ENCODE measurements around the gene SEC14L3.

SEC14L3 gene

GRCh38 chr22:30424534-30425326, 47.1 kb downstream of the SEC14L3 start:
- ChIA-PET POLR2A (ENCODE audit: low non-redundant PET) (interaction anchor here (2.3 kb wide), 1 partner anchor 28 kb away, joined by 6 read pairs; the partner anchor contains the start of gene SEC14L2), CTCF (interaction anchor here (0.7 to 1.3 kb wide), 2 partner anchors 137 to 1903 kb away, joined by 3 to 5 read pairs; no protein-coding TSS in a partner anchor)
- peak overlapping the region; percentile 99 for H3K27ac ChIP-seq
- no peak for DNase-seq (ENCODE audit: low spot score)
- TF ChIP-seq CTCF (conservative IDR thresholded peaks at IDR 0.05; ENCODE audit: low read depth) = no peak

GRCh38 chr22:30423959-30424533, 47.8 kb downstream of the SEC14L3 start:
- H3K27ac ChIP-seq = peak overlapping the region; percentile 99
- DNase-seq (ENCODE audit: low spot score) = peak; percentile 95
- TF ChIP-seq CTCF (conservative IDR thresholded peaks at IDR 0.05; ENCODE audit: low read depth) = no peak
- ChIA-PET POLR2A (ENCODE audit: low non-redundant PET) (interaction anchor here (1.0 to 2.3 kb wide), 2 partner anchors 11 to 27 kb away, joined by 3 to 6 read pairs; partner anchors contain the start of gene SEC14L2), CTCF (interaction anchor here (0.7 to 1.3 kb wide), 2 partner anchors 136 to 1902 kb away, joined by 3 to 5 read pairs; no protein-coding TSS in a partner anchor)

DNA sequence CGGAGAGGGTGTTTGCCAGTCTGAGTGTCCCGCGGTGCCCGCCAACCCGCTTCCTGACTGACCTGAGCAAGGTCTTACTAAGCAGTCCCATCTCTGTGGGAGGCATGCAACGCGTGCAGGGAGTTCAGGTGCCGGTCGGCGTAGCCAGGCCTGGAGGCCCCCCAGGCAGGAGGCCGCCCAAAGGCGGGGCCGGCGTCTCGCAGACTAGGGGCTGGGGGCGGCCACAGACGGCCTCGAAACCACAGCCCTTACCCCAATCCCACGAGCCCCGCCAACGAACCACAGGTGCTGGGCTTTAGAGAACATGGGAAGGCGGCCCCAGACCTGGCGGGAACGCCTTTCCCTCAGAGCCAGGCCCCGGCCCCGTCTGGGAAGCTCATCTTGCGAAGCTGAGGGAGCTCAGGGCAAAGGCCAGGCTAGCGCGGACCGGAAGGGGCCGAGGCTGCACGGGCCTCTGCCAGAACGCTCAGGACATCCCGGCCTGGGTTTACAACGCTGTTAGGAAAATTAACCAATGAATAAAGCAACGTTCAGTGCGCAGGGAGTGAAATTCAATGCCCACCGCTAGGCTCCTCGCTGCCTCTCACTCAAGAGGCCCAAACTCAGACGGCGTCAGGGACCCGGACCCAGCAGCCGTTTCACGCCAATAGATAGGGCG, 48.4 kb downstream of the SEC14L3 start:
- peak; percentile 34 for DNase-seq (ENCODE audit: low spot score)
- peak overlapping the region; percentile 99 for H3K27ac ChIP-seq
- no peak for TF ChIP-seq CTCF (conservative IDR thresholded peaks at IDR 0.05; ENCODE audit: low read depth)
- CTCF ChIA-PET = interaction anchor here (1.3 kb wide), 1 partner anchor 136 kb away, joined by 5 read pairs; no protein-coding TSS in a partner anchor
- POLR2A ChIA-PET (ENCODE audit: low non-redundant PET) = interaction anchor here (1.0 to 2.3 kb wide), 2 partner anchors 11 to 27 kb away, joined by 3 to 6 read pairs; partner anchors contain the start of gene SEC14L2

DNA sequence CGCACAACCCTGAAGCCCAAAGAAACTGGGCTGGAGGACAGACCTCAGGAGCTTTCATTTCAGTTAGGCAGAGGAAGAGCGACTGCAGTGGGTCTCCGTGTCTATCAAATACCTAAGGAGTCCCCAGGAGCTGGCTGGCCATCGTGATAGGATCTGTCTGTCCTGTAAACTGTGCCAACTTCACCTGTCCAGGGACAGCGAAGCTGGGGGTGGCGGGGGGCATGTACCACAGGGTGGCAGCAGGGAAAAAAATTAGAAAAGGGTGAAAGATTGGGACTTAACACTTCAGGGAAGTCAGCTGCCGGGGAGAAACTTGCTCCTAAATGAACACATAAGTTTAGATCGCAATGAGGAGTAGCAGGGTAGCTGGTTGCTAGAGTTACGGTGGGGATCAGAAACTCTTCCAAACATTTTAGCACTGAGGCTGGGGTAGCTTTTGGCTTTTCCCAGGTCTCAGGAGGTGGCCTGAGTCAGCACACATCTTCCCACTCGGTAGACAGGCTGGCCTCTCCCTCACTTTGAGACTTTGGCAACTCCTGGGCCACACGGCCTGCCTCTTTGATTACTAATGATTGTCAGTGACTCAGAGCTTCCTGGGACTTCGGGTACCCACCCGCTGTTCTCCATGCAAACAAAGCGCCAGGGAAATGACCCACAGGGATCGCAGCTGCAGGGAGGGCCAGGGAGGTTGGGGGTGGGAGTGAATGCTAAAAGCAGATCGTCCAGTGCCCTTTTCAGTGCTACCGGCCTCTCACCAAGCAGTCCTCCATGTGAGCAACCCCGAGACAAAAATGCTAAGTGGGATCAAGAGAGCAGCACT, 49.1 kb downstream of the SEC14L3 start:
- H3K27ac ChIP-seq = peak overlapping the region; percentile 99
- POLR2A ChIA-PET (ENCODE audit: low non-redundant PET) = interaction anchor here (1.0 to 2.3 kb wide), 2 partner anchors 10 to 26 kb away, joined by 3 to 6 read pairs; partner anchors contain the start of gene SEC14L2
- CTCF ChIA-PET = no interaction called here
- DNase-seq (ENCODE audit: low spot score) = peak; percentile 79
- TF ChIP-seq CTCF (conservative IDR thresholded peaks at IDR 0.05; ENCODE audit: low read depth) = no peak

DNA sequence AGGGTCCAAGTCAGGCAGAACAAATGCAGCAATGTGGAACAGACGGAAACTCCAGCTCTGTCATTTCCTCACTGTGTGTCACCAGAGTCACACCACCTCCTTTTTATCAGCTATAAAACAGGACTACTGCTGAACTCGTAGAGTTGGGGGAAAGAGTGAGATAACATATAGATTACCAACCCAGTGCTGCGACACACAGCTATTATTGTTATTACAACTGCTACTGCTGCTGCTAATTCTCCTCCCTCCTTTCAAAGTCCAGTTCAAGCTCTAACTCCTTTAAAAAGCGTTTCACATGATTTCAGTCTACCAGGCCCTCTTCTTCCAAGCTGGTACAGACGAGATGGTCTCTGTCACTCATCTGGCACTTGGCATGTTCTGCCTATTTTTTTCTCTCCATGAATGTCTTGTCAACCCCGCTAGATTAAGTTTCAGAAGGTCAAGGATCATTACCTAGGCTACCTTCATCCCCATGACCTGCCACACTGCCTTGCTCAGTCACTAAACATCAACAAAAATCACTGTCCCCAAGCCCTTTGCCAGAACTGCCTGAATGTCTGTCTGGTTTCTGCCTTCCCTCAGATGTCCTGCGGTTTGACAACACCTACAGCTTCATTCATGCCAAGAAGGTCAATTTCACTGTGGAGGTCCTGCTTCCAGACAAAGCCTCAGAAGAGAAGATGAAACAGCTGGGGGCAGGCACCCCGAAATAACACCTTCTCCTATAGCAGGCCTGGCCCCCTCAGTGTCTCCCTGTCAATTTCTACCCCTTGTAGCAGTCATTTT, 49.9 kb downstream of the SEC14L3 start:
- peak overlapping the region; percentile 99 for H3K27ac ChIP-seq
- CTCF ChIA-PET = no interaction called here
- no peak for DNase-seq (ENCODE audit: low spot score)
- no peak for TF ChIP-seq CTCF (conservative IDR thresholded peaks at IDR 0.05; ENCODE audit: low read depth)
- POLR2A ChIA-PET (ENCODE audit: low non-redundant PET) = no interaction called here
